Thoracic aorta (tissue), 2 donors: ENCODE results near the gene ZNF682. TPM values are rescaled to one million over a fixed set of nuclear protein-coding genes. Genes with fewer than 3 reads are reported as not detected.
"Not testable (repeated sequence)": the region's sequence is repeated elsewhere in the genome, so short reads cannot be mapped to it uniquely, and the experiment has no call there.

Experiments used
- ATAC-seq: fragments of 150-250 bp; one replicate; pipeline ENCODE4 v1.8.0; 2017; ENCODE audit warnings: low read depth; ENCODE audit not compliant: insufficient number of reproducible peaks, low FRiP score
- DNase-seq: peaks from one replicate; pipeline ENCODE4 v3.0.0-alpha.2; 2020; ENCODE audit warnings: low spot score
- H3K27ac ChIP-seq, 2 donors: fragments of 200-600 bp; sonication (generic); 1 replicate in 1 of 2; 2 replicates in 1 of 2; pipeline ENCODE4 v1.5.1; 2016; ENCODE audit warnings: mild to moderate bottlenecking in 2 of 2, moderate library complexity in 2 of 2
- H3K27me3 ChIP-seq: fragments of 200-600 bp; sonication (generic); replicated peaks from 2 replicates; pipeline ENCODE4 v1.6.0; 2016; ENCODE audit warnings: mild to moderate bottlenecking; ENCODE audit not compliant: insufficient read depth
- H3K36me3 ChIP-seq: fragments of 200-600 bp; sonication (generic); one replicate; pipeline ENCODE4 v1.5.1; 2016
- H3K4me1 ChIP-seq, 2 donors: fragments of 200-600 bp; sonication (generic); 1 replicate in 1 of 2; 2 replicates in 1 of 2; pipeline versions ENCODE4 v1.5.1 to v1.6.0; 2016; ENCODE audit warnings: low read depth in 2 of 2, mild to moderate bottlenecking in 1 of 2; ENCODE audit not compliant: control insufficient read depth in 1 of 2
- H3K4me3 ChIP-seq: fragments of 200-600 bp; sonication (generic); 2 replicates; pipeline ENCODE4 v1.5.1; 2016; ENCODE audit warnings: mild to moderate bottlenecking
- H3K9me3 ChIP-seq: fragments of 200-600 bp; sonication (generic); 2 replicates; pipeline ENCODE4 v1.5.1; 2016
- CTCF ChIP-seq: fragments of 200-600 bp; sonication (generic); IDR thresholded peaks from one replicate; pipeline ENCODE4 v1.5.1; 2019; ENCODE audit warnings: antibody characterized with exemption
- total RNA-seq, 2 donors: library from RNA; depleted of rRNA; stranded (reverse); fragments of >200 nt; gene quantifications; one replicate each; pipeline versions ENCODE4 v1.1.0 to v1.2.3, GENCODE V29; 2016

The ZNF682 gene
- total RNA-seq, 2 donors from 2014 or later: 0.54 to 2.3 TPM

- peak; percentile 94 for ATAC-seq
- no peaks in the 10 kb centered on the region for H3K9me3 ChIP-seq
- no peaks in the 10 kb centered on the region for H3K27me3 ChIP-seq
- no peaks in the 10 kb centered on the region for H3K36me3 ChIP-seq
- H3K4me1 ChIP-seq: peaks cover 3 to 12% of the 10 kb centered on the region in 2 donors
- peak; percentile 95 for DNase-seq
- H3K4me3 ChIP-seq: peak within 1 kb of the TSS; percentile 73
- peak within 1 kb of the TSS; percentile 19 to 47 for H3K27ac ChIP-seq
- TF ChIP-seq CTCF: no peak
Observed at GRCh38 chr19:20077791-20078463, 38.6 kb upstream of the ZNF682 start, which contains the start of gene ZNF90. TSS of gene ZNF90 (plus strand) at chr19:20078000. CDS start at chr19:20078133, 133 bp downstream.

- Histone ChIP-seq H3K4me1 (no peaks in the 10 kb centered on the region), H3K4me3 (no peak overlapping the region), H3K27ac (no peak overlapping the region), H3K27me3 (no peaks in the 10 kb centered on the region), H3K9me3 (no peaks in the 10 kb centered on the region), H3K36me3 (no peaks in the 10 kb centered on the region)
- TF ChIP-seq CTCF: no peak
- ATAC-seq (no peak), DNase-seq (no peak)
Observed at GRCh38 chr19:20072936-20073335, 33.6 kb upstream of the ZNF682 start.

- no peak overlapping the region for H3K27ac ChIP-seq
- no peaks in the 10 kb centered on the region for H3K27me3 ChIP-seq
- no peak for TF ChIP-seq CTCF
- H3K4me3 ChIP-seq: no peak overlapping the region
- ATAC-seq (no peak), DNase-seq (no peak)
- H3K9me3 ChIP-seq: no peaks in the 10 kb centered on the region
- no peaks in the 10 kb centered on the region for H3K36me3 ChIP-seq
- H3K4me1 ChIP-seq: no peaks in the 10 kb centered on the region
Observed at GRCh38 chr19:20070691-20071090, 31.4 kb upstream of the ZNF682 start.

GRCh38 chr19:20068559-20068958 lies 29.3 kb upstream of the ZNF682 start:
- not testable (repeated sequence) for H3K4me3 ChIP-seq, H3K27ac ChIP-seq, DNase-seq, H3K36me3 ChIP-seq, H3K27me3 ChIP-seq, ATAC-seq, H3K9me3 ChIP-seq, H3K4me1 ChIP-seq

- ATAC-seq (no peak), DNase-seq (no peak)
- Histone ChIP-seq H3K27ac (no peak overlapping the region), H3K4me1 (no peaks in the 10 kb centered on the region), H3K9me3 (no peaks in the 10 kb centered on the region), H3K27me3 (no peaks in the 10 kb centered on the region), H3K4me3 (no peak overlapping the region), H3K36me3 (no peaks in the 10 kb centered on the region)
- no peak for TF ChIP-seq CTCF
Observed at GRCh38 chr19:20067943-20068342, 28.6 kb upstream of the ZNF682 start.

GRCh38 chr19:20066861-20067260 lies 27.6 kb upstream of the ZNF682 start:
- Histone ChIP-seq H3K27me3 (no peaks in the 10 kb centered on the region), H3K4me1 (no peaks in the 10 kb centered on the region), H3K36me3 (no peaks in the 10 kb centered on the region), H3K4me3 (no peak overlapping the region), H3K27ac (no peak overlapping the region), H3K9me3 (no peaks in the 10 kb centered on the region)
- no peak for TF ChIP-seq CTCF
- no peak for DNase-seq
- no peak for ATAC-seq
